Measurements from ENCODE around the gene SLITRK1.

SLITRK1 gene, protein sequence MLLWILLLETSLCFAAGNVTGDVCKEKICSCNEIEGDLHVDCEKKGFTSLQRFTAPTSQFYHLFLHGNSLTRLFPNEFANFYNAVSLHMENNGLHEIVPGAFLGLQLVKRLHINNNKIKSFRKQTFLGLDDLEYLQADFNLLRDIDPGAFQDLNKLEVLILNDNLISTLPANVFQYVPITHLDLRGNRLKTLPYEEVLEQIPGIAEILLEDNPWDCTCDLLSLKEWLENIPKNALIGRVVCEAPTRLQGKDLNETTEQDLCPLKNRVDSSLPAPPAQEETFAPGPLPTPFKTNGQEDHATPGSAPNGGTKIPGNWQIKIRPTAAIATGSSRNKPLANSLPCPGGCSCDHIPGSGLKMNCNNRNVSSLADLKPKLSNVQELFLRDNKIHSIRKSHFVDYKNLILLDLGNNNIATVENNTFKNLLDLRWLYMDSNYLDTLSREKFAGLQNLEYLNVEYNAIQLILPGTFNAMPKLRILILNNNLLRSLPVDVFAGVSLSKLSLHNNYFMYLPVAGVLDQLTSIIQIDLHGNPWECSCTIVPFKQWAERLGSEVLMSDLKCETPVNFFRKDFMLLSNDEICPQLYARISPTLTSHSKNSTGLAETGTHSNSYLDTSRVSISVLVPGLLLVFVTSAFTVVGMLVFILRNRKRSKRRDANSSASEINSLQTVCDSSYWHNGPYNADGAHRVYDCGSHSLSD

DNA sequence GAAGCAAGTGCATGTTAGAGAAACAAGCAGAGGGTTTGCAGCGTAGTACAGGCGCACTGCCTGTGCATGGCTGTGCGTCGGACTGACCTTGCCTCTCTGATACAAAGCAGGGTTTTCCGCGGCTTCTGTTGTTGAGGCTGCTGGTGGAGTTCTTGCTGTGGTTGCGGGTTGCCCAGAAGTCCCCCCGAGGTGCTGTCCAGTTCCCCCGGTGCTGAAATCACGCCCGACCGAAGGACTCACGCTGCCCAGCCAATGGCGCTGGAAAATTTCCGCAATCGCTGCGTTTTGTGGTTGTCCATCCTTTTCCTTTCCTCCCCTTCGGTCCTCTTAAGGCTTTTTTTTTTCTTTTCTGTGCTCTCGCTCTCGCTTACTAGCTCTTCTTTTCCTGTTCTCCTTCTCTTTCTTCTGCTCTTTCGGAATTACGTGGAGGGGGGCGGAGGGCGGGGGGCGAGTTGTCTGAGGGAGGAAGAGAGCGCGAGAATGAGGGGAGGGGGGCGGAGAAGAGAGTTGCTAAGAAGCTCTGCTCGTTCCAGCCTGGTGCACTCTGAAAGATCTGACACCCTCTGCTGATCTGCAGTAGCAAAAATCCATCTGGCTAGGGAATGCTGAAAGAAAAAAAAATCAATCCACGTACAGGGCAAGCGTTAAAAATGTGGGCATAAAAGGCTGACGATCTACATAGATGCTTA is at the start of gene SLITRK1:
Gene SLITRK1, minus strand, starts transcription at position 558 of the 689 bp plus-strand sequence. CDS start 967 bp downstream, outside the sequence.
- DNase-seq = peak; percentile 60

DNA sequence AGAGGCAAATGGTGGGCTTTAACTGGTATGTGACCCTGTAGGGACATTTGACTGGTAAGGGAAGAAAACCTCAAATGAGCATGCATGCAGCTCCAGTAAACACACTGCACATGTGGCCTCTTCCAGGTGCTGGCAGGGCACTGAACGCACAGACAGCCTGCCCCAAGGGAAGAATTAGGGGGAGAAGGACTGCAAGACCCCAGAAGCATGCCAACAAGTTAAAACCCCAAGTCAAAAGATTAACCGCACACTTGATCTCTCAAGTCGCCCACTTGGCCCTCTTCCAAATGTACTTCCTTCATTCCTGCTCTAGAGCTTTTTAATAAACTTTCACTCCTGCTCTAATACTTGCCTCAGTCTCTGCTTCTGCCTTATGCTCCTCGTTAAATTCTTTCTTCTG is 46.9 kb upstream of the SLITRK1 start:
- no peak for DNase-seq

DNA sequence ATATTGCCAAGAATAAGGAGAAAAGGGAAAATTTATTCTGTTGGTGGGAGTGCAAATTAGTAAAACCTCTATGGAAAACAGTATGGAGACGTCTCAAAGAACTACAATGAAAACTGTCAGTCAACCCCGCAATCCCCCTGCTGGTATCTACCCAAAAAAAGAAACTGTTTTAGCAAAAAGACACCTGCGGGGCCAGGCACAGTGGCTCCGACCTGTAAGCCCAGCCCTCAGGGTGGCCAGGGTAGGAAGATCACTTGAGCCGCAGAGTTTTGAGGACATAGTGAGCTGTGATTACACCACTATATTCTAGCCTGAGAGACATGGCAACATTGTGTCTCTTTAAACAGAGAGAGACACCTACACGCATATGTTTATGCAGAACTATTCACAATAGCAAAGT is 37.5 kb upstream of the SLITRK1 start:
- DNase-seq = no peak

DNA sequence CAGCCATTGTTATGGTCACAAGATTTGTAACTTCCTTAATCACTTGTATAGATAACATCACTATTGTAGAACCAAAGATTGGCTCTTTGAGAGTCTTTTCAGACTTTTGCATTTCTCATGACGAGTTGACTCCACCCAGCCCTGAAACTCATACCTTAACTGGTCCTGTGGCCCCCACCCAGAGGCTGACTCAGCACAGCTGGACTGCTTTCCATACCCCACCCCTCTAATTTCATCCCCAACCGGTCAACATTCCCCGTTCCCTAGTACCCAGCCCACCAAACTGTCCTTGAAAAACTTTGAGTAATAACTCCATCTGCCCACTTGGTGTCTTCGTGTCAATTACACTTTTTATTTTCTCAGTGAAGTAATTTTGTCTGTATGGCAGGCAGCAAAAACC is 32.1 kb upstream of the SLITRK1 start:
- DNase-seq = no peak

DNA sequence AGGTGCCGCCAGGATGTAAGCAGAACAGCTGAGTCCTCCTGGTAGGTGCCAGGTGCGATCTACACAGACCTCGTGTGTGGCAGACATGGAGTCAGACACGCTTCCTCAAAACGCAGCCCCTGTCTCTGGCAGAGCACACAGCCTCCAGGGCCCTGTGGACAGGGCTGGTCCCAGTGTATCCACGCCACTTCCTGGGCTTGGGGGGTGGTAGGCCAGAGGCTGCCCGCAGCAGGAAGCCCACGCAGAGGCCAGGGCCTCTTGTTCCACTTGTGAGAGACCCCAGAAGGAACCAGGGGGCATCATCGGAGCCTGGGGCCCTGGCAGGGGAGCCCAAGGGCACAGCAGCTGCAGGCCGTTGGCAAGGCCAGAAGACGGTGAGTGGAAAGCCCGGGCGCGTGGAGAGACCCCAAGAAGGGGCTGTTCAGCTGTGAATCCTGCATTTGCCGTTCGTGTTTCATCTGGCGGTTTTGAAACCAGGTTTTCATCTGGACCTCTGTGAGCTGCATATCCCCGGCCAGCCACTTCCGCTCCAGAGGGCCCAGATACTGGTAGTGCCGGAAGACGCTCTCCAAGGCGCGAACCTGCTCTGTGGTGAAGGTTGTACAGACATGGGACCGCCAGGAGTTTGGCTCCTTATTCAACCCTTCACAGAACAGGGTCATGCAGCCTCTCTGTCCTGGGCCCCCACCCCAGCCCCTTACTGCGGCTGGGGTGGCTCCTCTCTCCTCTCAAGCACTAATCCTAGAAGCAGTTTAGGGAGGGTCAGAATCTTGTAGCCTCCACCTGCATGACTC is 25.1 kb upstream of the SLITRK1 start:
- DNase-seq = no peak

DNA sequence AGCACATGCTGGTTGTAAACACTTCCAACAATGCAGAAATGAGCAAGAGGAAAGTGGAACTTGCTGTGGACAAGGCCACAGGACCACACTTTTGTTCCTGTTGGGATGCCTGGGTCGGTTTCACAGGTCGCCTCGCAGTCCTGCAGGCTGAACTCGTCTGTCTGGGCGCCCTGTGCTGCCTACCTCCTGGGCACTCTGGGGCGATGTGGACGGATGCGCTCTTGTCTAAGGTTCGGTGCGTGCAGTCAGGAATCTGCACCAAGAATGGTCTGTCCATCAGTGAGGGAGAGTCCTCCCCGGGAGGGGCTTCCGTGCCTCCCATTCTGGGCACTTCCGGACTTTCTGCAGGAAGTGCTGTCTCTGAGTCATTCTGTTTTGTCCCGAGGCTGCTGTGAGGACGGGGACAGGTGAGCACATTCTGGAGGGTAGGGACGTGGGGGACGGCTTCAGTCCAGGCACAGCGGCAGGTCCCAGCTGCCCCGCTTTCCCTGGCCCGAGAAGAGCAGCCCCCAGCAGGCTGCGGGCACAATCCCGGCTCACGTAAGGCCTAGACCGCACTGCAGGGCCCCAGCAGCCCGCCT is 24.1 kb upstream of the SLITRK1 start:
- no peak for DNase-seq

DNA sequence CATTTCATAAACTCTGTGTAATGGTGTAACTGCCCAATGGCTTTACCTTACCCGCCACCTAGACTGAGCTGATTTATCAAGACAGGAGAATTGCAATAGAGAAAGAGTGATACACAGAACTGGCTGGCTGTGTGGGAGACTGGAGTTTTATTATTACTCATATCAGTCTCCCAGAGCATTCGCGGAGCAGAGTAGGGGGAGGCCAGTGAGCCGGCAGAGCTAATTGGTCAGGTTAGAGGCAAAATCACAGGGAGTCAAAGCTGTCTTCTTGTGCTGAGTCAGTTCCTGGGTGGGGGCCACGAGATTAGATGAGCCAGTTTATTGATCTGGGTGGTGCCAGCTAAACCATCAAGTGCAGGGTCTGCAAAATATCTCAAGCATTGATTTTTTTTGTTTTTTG is 23.4 kb upstream of the SLITRK1 start:
- DNase-seq = no peak

DNA sequence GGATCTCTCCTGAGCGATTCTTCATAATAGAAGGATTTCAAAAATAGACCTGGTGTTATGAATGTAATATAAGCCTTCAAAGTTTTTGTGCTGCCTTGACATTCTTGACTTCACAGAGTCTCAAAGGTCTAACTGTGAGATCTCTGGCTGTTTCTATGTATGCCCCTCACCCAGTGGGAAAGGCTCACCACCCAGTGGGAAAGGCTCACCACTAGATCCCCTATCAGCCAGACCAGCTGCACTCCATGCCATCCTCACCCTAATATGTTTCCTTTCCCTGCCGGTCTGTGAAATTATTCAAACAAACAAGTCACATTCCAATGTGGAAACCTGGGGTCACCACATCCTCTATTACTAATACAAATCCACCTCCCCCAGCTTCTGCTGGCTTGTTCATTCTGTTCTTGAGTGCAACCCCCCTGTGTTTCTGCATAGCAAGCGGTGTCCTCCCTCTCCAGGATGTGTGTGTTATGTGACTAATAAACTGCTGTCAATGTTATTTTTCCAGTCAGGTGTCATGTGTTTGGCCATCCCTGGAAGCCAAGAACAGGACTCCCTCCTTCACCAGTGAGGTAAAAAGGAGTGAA is 13.8 kb upstream of the SLITRK1 start:
- no peak for DNase-seq

DNA sequence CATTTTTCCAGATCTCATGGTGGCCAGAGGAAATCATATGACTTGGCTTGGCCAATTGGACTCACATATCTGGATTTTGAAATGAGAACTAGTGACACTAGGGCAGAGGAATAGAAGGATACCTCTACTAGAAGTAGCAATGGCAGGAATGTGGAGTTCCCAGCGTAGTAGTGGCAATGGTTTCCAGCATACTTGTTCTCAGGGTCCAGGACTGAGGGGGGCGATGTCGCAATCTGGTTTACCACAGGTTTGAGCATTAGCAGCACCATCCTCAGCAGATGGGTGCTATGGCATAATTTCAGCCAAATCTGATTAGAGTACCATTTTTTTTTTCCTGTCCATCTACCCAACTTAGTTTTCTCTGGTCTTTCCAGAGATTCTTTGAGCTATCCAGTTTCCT is 8.1 kb upstream of the SLITRK1 start:
- DNase-seq = no peak

DNA sequence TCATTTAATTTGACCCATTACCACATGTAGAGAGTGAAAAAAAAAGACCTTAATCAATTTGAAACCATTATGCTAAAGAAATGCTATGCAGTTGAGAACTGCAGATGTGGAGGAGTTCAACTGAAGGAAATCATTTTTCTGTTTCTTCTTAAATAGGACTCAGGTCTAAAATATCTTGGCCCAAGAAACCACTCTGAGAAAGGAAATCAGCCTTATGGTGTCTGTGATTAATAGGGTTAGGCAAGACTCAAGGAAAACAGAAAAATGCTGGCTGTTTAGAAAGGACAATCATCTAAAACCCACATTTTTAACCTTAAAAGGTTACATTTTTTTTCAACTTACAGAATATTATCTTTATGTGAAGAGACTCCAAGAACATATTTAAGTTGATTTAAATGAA is 1.9 kb upstream of the SLITRK1 start:
- no peak for DNase-seq

DNA sequence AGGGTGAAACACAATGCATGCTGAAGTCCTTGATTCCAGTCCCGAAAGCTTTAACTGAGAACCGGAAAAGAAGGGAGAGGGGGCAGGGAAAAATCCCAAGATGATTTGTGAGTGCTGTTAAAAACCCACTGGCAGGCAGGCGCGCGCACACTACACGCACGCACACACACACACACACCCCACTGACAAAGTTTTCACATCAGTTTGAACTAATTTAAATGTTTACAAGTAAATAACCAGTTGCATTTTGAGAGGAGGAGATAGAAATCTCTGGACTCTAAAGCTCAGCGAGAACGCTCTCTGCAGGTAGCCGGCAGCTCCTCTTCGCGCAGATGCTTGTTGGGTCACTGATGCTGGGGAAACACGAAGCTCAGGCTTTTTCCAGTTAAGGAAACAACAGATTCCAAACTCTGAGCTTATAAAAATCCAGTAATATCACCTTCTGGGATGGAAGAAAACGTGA is 818 bp upstream of the SLITRK1 start:
- DNase-seq = no peak

DNA sequence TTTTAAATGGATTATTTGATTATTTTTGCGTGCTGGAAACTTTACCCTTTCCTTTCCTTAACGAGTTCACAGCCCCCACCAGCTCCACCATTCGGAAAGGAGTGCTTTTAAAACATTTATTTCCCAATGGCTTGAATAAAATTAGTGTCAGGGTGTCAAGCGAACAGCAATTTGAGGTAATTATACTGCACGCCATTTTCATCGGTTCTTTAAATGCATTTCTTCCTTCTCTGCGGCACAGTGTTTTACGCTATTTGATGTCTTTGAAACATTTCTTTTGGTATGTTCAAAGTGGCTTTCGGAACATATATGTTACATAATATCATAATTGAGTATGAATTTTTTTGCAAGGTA is 309 bp upstream of the SLITRK1 start:
- DNase-seq = no peak

DNA sequence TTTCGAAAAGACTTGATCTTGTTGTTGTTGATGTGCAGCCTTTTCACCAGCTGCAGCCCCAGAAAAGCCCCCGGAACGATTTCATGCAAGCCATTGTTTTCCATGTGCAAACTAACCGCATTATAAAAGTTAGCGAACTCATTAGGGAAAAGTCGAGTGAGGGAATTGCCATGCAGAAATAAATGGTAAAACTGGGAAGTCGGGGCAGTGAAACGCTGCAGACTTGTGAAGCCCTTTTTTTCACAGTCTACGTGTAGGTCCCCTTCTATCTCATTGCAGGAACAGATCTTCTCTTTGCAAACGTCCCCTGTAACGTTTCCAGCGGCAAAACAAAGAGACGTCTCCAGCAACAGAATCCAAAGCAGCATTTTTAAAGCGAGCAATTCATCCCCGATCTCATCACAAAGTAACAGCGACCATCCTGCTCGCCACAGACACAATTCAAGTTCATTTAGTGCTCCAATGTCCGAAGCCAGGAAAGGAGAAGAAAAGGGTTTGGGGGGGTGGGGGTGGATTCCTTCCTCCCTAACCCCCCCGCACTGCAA is 1.1 kb downstream of the SLITRK1 start:
- DNase-seq = no peak

DNA sequence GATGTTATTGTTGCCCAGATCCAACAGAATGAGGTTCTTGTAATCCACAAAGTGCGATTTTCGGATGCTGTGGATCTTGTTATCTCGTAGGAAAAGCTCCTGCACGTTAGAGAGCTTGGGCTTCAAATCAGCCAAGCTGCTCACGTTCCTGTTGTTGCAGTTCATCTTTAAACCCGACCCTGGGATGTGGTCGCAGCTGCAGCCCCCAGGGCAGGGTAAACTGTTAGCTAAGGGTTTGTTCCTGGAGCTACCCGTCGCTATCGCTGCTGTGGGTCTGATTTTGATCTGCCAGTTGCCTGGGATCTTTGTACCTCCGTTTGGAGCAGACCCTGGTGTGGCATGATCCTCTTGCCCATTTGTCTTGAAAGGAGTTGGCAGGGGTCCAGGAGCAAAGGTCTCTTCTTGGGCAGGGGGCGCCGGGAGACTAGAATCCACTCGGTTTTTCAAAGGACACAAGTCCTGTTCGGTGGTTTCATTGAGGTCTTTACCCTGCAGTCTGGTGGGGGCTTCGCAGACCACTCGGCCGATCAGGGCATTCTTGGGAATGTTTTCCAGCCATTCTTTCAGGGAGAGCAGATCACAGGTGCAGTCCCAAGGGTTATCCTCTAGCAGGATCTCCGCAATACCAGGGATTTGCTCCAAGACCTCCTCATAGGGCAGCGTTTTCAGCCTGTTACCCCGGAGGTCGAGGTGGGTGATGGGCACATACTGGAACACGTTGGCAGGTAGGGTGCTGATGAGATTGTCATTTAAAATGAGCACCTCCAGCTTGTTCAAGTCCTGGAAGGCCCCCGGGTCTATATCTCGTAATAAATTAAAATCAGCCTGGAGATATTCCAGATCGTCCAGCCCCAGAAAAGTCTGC is 1.8 kb downstream of the SLITRK1 start:
- DNase-seq = no peak

DNA sequence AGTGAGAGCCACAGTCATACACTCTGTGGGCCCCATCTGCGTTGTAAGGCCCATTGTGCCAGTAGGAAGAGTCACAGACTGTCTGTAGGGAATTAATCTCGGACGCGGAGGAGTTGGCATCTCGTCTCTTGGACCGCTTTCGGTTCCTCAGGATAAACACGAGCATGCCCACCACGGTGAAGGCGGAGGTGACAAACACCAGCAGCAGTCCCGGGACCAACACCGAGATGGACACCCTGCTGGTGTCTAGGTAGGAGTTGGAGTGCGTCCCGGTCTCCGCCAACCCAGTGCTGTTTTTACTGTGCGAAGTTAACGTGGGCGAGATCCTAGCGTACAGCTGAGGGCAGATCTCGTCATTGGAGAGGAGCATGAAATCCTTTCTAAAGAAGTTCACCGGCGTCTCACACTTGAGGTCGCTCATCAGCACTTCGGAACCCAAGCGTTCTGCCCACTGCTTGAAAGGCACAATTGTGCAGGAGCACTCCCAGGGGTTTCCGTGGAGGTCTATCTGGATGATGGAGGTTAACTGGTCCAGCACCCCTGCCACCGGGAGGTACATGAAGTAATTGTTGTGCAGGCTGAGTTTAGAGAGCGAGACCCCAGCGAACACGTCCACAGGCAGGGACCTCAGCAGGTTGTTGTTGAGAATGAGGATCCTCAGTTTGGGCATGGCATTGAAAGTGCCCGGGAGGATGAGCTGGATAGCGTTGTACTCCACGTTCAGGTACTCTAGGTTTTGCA is 2.7 kb downstream of the SLITRK1 start:
- DNase-seq = no peak

DNA sequence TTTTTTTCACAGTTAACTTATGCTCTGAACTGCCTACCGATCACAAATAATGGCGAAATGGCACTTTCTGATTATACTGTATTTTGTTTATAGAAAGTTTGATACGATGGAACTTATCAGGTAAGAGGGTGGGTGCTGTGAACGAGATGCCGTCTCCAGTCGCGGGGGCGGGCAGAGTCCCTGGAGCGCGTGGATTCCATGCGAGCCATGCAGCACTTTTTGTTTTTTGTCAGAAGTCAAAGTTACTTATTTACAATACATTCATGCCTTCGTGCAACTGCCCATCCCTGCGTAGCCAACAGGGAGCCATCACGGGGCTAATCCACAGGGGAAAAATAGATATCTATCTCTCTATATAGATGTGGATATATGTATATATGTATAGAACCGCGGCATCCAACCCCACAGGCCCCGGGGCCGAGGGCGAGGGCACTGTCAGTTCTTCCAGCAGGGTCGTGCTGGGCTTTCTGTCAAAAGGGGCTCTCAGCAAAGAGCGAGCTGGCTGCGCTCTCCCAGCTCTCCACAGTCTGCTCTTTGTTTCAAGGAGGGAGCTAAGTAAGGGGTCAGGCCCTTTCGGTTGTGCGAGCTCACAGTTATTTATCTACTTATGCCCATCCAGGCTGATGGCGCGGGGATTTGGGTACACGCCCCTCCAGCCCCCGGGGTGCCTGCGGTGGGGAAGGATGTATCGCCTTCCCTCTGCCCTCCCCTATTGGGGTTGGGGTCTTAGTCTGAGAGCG is 3.4 kb downstream of the SLITRK1 start:
- DNase-seq = no peak

DNA sequence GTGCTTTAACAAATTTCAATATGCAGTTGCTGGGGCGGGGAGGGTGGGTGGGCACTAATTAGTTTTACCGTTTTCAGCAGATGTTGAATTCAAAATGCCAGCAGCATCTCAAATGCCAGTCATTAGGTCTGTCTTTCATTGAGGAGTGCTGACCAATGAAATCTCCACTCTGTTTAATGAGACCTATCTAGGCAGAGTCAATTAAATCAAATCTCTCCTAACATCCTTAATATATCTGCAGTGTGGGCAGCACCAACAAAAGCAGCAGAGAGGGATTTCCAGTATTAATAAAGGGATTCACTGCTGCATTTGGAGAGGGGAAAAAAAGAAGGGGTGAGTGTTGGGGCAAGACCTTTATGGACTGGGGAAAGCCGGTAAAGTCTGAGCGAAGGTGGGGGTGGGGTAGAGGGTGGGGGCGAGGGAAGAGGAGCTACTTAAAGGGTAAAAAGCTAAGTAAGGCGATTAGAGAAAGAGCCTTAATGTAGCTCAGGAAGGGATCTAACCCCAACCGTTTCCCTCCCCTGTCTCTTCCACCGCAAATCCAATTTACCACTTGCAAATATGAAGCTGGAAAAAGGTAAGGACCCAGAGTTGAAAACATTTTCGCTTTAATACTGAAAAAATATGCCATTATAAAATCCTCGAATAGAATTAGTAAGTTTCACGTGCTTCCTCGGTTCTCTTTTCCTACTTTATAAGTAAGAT is 4.5 kb downstream of the SLITRK1 start:
- no peak for DNase-seq

DNA sequence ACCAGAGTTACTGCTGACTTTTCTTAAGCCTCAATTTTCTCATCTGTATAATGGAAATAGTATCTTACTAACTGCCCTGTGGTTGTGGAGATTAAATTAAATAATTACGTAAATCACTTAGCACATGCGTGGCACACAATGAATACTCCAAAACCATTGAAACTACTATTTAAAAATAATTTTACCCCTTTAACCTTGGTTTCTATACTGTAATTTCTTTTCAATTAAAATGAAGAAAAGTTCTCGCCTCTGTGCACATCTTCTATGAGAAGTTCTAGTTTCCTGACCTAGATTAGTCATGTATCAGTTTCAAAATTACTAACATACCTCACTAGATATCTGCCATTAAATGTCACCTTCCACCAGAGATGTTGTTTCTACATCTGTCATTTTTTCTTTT is 5.7 kb downstream of the SLITRK1 start:
- DNase-seq = no peak

DNA sequence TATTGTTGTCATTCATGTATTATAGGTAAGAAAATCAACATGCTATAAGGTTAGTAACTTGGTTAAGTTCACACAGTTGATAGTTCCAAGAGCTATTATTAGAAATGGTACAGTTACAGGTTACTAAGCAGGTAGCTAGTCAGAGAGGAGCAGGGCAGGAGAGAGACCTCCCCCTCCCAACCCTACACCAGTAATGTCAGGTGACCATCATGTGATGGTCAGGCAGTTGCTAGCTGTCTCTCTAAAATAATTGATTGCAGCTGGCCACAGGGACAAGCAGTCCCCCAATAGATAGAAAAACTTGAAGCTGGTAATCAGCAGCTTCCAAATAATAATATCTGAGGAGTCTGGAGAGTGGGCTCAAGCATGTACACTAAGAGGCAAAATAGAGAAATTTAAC is 14.6 kb downstream of the SLITRK1 start:
- no peak for DNase-seq

Data from NCI-H345 (cell line).